Liver (tissue), 9 donors: ENCODE results near the gene FECH. TPM values are rescaled to one million over a fixed set of nuclear protein-coding genes. Genes with fewer than 3 reads are reported as not detected.

Source experiments
- DNase-seq: peaks from one replicate; pipeline ENCODE4 v3.0.0-alpha.2; 2017; ENCODE audit warnings: low spot score
- H3K27ac ChIP-seq, 2 donors: one replicate each; pipeline ENCODE4 v1.7.0; 2013; ENCODE audit warnings: inconsistent platforms in 2 of 2, low read length in 2 of 2, control low read depth in 1 of 2, low read depth in 1 of 2, mild to moderate bottlenecking in 1 of 2
- H3K27me3 ChIP-seq, 4 donors: one replicate each; pipeline versions ENCODE4 v1.6.1 to v1.7.0; 2013; ENCODE audit warnings: low read length in 3 of 4, inconsistent platforms in 1 of 4, mild to moderate bottlenecking in 1 of 4, moderate library complexity in 1 of 4; ENCODE audit not compliant: control insufficient read depth in 4 of 4, insufficient read depth in 4 of 4
- H3K36me3 ChIP-seq, 4 donors: one replicate each; pipeline versions ENCODE4 v1.6.1 to v1.7.0; 2013; ENCODE audit warnings: low read length in 3 of 4, mild to moderate bottlenecking in 3 of 4, low read depth in 1 of 4, moderate library complexity in 1 of 4; ENCODE audit not compliant: control insufficient read depth in 4 of 4, insufficient read depth in 3 of 4
- H3K4me1 ChIP-seq, 4 donors: one replicate each; pipeline versions ENCODE4 v1.6.1 to v1.7.0; 2013; ENCODE audit warnings: low read length in 3 of 4, mild to moderate bottlenecking in 3 of 4, moderate library complexity in 1 of 4; ENCODE audit not compliant: control insufficient read depth in 4 of 4, insufficient read depth in 4 of 4
- H3K4me3 ChIP-seq, 3 donors: one replicate each; pipeline versions ENCODE4 v1.6.1 to v1.7.0; 2013; ENCODE audit warnings: low read length in 3 of 3, control low read depth in 1 of 3, low read depth in 1 of 3, mild to moderate bottlenecking in 1 of 3
- H3K9ac ChIP-seq, 2 donors: one replicate each; pipeline ENCODE4 v1.7.0; 2013; ENCODE audit warnings: low read length in 2 of 2, mild to moderate bottlenecking in 2 of 2, moderate library complexity in 2 of 2, control low read depth in 1 of 2, low read depth in 1 of 2
- H3K9me3 ChIP-seq, 4 donors: one replicate each; pipeline versions ENCODE4 v1.6.1 to v1.7.0; 2013; ENCODE audit warnings: low read length in 3 of 4; ENCODE audit not compliant: control insufficient read depth in 4 of 4
- GABPA ChIP-seq, 2 donors: IDR thresholded peaks in 1 of 2; conservative IDR thresholded peaks in 1 of 2; 2 replicates each; pipeline ENCODE4 v1.6.1; 2016; ENCODE audit warnings: antibody characterized with exemption in 2 of 2, mild to moderate bottlenecking in 1 of 2, moderate library complexity in 1 of 2
- ZBTB33 ChIP-seq: IDR thresholded peaks from 2 replicates; pipeline ENCODE4 v1.6.1; 2016; ENCODE audit warnings: antibody characterized with exemption
- WGBS: extraction: QIAGEN DNeasy Blood & Tissue Kit; methylation state at CpG from one replicate; pipeline ENCODE4 v1.1.7; 2013; 5-methylcytosine and 5-hydroxymethylcytosine counted together
- polyA plus RNA-seq, 2 donors: library from polyadenylated mRNA; stranded (reverse) in 1 of 2; unstranded in 1 of 2; fragments of 200-250 nt in 1 of 2; fragments of >200 nt in 1 of 2; fragmentation: Nextera tagmentation in 1 of 2; extraction: Ambion mirVana in 1 of 2; gene quantifications; one replicate each; pipeline versions ENCODE4 v1.2.1 to v1.2.3, GENCODE V29; 2013 to 2015
- total RNA-seq, 2 donors: library from RNA; depleted of rRNA; stranded (reverse); fragments of >200 nt; gene quantifications; one replicate each; pipeline ENCODE4 v1.2.3, GENCODE V29; 2014
- donor health status: healthy.
- donor health status: healthy.
- donor health status: healthy.
- donor health status: healthy.
- donor health status: healthy.

The FECH gene
- total and polyA plus RNA-seq, 4 donors = 13.8 to 1,262 (median 42.1) TPM

GRCh38 chr18:57498682-57499256 is 87.7 kb downstream of the FECH start:
- H3K9me3 ChIP-seq = no peaks in the 10 kb centered on the region
- H3K27me3 ChIP-seq = no peaks in the 10 kb centered on the region
- no peak overlapping the region for H3K4me3 ChIP-seq
- H3K27ac ChIP-seq = no peak overlapping the region
- 77% methylated on average over 5 of the region's 5 CpGs for WGBS
- peaks cover 0 to 1% (median 0%) of the 10 kb centered on the region in 4 donors for H3K36me3 ChIP-seq
- H3K4me1 ChIP-seq = no peaks in the 10 kb centered on the region
- TF ChIP-seq ZBTB33 = no peak
- no peak for TF ChIP-seq GABPA (IDR thresholded peaks at IDR 0.05 in 1 of 2, conservative IDR thresholded peaks at IDR 0.05 in 1 of 2)
- H3K9ac ChIP-seq = no peak overlapping the region
- no peak for DNase-seq

Other genes with a start within 250 kb of the FECH start
- gene ST8SIA3, start 234.1 kb downstream of the FECH start, total RNA-seq = 1 to 10 TPM in 1 of 2 donors, under 1 TPM in 1; under 0.01 to 3.0 TPM
- gene ST8SIA3, start 234.1 kb downstream of the FECH start, polyA plus RNA-seq = under 1 TPM; 0.07 to 0.57 TPM
- gene ONECUT2, start 151.3 kb downstream of the FECH start, total RNA-seq = 1 to 10 TPM; 5.4 to 5.7 TPM
- 1 to 10 TPM; 1.8 to 3.8 TPM for gene ONECUT2, start 151.3 kb downstream of the FECH start, polyA plus RNA-seq
- 10 to 100 TPM; 64.4 to 81.8 TPM for gene NARS1, start 35.1 kb upstream of the FECH start, total RNA-seq
- 10 to 100 TPM; 42.6 to 60.0 TPM for gene NARS1, start 35.1 kb upstream of the FECH start, polyA plus RNA-seq
- 10 to 100 TPM in 1 of 2 donors, 1 to 10 TPM in 1; 3.9 to 22.0 TPM for gene ATP8B1, start 216.6 kb upstream of the FECH start, total RNA-seq
- 1 to 10 TPM; 5.0 to 6.3 TPM for gene ATP8B1, start 216.6 kb upstream of the FECH start, polyA plus RNA-seq